T47D (cell line): Measurements from ENCODE around the gene ZNF23.

Source experiments
- DNase-seq, 2 experiments: peaks; one replicate each; pipeline versions ENCODE4 v3.0.0 to v3.0.0-alpha.2; 2011 to 2012; ENCODE audit warnings: low read depth in 1 of 2, low spot score in 1 of 2
- JUND ChIP-seq: IDR thresholded peaks from 2 replicates; pipeline ENCODE4 v1.6.1; 2012; ENCODE audit warnings: low read depth
- in situ Hi-C: cut with HindIII; loops from 2 replicates; pipeline ENCODE4 v1.10.0; 2016; ENCODE audit warnings: low sequenced_read_pairs, low pct_unique_long_range_greater_than_20kb

The ZNF23 gene

DNA sequence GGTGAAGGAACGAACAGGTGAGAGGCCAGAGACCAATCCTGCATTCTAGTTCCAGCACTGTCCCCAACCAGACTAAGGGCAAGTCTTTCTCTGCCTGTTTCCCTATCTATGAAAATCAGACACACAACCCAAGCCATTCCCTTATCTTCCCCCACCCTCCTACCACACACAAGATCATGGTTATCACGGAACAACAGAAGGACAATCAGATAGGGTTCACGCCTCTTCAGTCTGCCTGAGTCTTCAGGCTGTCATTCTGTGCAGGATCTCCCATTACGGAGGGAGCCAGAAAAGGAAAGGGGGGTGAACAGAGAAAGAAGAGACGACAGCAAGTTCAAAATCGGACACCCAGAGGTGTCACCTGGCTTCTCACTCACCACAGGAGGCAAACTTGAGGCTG, 31.3 kb downstream of the ZNF23 start:
- DNase-seq: no peak
- in situ Hi-C loops: no loop called here
- no peak for TF ChIP-seq JUND

DNA sequence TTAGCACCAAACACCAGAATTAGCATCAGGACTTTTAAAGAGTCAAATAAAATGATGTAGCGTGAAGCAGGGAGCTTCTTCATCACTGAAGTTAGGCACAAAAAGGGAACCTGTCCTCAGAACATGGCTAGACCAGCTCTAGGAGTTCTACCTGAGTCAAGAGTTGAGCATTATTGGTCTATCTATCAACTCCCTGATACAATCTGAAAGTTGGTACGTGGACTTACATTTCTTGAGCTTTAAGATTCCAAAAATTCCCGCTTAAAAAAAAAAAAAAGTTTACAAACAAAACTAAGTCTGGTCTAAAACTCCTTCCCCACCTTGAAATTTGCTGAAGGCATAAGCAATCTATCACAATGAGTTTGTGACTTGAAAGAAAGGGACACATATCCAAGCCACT, 32.5 kb downstream of the ZNF23 start:
- no peak for DNase-seq
- in situ Hi-C loops: no loop called here
- no peak for TF ChIP-seq JUND

DNA sequence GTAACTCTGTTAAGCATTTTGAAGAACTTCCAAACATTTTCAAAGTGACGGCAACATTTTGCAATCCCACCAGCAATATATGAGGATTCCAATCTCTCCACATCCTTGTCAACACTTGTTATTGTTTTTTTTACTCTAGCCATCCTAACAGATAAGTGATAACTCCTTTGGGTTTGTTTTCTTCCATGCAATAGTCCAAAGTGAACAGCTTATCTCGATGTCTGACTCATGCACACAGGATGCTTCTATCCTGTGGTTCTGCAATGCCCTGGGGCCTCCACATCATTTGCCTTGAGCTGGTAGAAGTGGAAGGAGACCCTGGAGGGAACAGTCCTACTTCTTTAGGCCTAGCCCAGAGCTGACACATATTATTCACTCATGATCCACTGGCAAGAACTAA, 33.2 kb downstream of the ZNF23 start:
- no peak for DNase-seq
- no peak for TF ChIP-seq JUND
- in situ Hi-C loops: no loop called here

DNA sequence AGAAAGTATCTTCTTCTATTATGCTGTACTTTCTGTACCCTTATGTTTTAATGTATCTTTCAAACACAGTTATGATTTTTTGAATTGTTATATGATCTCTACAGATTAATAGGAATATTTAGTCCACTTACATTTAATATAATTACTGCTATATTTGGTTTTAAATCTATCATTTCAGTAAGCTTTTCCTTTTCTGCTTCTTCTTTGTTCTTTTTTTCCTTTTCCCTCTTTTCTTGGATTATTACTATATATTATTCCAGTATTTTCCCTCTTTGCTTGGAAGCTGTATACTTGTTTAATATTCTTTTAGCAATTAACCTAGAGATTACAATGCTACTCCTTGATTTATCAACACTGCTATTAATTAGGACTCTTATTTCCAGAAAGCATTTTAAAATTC, 33.7 kb downstream of the ZNF23 start:
- no peak for DNase-seq
- in situ Hi-C loops: no loop called here
- no peak for TF ChIP-seq JUND

DNA sequence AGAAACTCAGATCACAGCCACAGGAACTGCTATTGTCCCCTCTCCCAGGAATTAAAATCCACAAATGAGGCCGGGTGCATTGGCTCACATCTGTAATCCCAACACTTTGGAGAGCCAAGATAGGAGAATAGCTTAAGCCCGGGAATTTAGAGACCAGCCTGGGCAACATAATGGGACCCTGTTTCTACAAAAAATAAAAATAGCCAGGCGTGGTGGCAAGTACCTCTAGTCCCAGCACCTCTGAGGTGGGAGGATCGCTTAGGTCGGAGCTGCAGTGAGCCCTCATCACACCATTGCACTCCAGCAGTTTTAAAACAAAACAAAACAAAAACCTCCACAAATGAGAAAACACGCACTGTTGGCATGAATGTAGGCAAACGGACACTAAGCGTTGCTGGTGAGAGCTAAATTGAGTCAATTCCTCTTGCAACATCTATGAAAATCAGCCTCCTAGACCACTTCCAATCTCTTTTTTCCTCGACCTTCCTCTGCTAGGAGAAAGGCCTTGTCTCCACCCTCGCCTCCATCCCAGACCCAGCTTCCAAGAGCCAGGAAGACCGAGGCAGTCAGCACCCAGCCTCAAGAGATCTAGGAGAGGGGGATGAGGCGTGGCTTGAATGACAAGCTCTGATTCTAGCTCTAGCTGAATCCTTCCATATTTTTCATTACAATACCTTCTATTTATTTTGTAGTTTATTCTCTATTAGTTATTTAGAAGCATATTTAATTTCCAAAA, 35.0 kb downstream of the ZNF23 start:
- no peak for DNase-seq
- TF ChIP-seq JUND: no peak
- in situ Hi-C loops: no loop called here

DNA sequence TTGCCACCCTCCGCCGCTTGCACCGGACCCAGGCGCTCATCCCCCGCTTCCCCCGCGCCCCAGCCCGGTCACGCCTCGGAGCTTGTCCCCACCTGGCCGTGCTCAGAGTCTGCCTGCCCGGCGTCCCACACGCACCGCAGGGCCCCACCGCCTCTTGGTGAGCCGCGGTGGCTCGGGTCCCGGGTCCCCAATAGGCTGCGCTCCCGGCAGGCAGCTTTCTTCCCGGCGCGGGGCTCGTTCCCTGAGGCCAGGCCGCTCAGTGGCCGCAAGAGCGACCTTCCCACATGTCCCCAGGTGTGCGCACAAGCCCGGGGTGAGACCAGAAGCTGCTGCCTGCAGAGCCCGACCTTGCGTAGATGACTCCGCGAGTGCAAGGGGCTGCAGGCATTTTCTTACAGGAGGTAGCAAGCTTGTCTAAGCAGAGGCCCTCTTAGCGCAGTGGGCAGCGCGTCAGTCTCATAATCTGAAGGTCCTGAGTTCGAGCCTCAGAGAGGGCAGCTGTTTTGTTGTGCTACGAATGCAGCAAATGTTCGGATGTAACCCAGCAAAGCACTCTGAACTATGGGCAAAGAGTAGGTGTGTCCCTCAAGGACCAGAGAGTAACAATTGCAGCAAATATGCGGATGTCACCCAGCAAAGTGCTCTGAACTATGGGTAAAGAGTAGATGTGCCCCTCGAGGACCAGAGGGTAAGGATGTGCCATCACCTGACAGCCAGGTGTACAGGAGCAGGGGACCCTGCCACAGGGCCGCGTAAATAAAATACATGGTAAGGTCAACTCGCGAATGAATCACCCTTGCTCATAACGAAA, 35.8 kb downstream of the ZNF23 start:
- no peak for TF ChIP-seq JUND
- DNase-seq: no peak
- in situ Hi-C loops: no loop called here

DNA sequence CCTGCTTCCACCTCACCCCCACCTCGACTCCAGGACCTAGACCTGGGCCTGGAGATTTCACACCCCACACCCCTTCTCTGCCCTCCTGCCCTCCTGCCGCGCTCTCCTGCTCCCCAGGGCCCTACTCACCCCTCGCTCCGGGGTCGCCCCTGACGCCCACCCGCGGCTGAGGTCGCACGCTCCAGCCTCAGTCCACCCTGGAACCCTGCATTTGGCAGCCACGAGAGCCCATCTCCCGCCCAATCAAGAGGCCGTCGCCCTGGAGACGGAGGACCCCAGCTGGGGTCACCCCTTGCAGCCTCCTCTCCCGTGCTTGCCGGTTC, 36.3 kb downstream of the ZNF23 start:
- no peak for TF ChIP-seq JUND
- no peak for DNase-seq

DNA sequence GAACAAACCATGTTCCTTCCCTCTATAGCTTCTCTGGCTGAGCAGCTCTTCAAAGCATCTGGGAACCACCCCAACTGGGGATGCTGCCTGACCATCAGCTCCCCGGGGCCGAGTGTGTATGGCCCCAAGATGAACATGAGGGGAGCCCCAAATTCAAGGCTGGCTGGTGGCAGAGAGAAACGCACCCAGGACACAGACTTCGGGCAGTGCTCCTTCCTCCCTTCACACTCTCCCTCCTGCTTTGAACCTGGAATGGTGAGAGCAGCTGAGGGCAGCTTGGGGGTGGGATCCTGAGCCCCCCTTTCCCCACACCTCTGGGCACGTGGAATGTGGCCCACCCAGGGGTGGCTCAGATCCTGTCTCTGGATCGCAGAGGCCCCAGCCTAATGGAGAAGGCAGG, 37.4 kb downstream of the ZNF23 start:
- in situ Hi-C loops: no loop called here
- no peak for TF ChIP-seq JUND
- no peak for DNase-seq

More for the DNA sequence above, 36.3 kb downstream of the ZNF23 start:
- in situ Hi-C loops: no loop called here

DNA sequence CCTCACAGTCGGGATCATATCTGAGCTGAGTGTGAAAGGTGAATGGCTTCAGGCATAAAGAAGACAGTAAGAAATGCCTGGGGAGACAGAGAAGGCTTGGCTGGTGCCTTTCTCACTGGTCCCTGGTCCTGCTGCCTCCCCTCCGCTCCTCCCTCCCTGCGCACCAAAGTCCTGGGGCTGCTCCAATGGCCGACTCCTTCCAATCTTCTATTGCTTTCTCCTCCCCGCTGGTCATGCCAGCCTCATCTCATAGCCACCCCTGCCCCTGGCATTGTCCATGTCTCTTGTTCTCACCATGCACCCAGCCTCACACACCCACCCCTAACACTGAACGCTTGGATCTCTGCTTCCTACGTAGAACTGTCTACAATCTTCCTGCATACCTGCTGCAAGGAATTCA, 38.2 kb downstream of the ZNF23 start:
- DNase-seq: no peak
- in situ Hi-C loops: no loop called here
- no peak for TF ChIP-seq JUND

DNA sequence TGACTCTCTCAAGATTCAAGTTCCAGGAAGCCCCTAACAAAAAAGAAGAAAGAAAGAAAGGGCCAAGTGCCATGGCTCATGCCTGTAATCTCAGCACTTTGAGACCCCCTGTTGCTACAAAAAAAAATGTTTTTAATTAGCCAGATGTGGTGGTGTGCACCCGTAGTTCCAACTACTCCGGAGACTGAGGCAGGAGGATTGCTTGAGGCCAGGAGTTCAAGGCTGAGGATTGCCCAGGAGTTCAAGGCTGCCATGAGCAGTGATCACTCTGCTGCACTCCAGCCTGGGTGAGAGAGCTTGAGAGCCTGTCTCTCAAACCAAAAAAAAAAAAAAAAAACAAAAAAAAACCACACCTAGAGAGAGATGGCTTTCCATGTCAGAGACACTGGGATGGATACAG, 39.0 kb downstream of the ZNF23 start:
- DNase-seq: no peak
- TF ChIP-seq JUND: no peak
- in situ Hi-C loops: no loop called here

DNA sequence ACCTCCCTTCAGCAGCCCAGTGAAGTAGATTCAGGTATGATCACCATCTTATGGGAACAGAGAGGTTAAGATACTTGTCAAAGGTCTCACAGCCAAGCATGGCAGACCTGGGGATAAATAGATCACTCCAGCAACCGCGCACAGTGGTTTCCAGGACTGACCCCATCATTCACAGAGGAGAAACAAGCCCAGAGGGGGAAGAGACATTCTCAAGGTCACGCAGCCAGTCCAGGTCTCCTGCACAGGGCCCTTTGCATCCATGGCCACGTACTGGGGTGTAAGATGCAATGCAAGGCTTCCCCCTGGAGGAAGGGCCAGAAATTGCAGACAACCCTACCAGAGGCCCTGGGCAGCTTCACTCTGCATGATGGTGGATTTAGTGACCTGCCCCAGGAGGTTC, 40.1 kb downstream of the ZNF23 start:
- DNase-seq: peak; percentile 42 to 44
- TF ChIP-seq JUND: no peak
- in situ Hi-C loops: no loop called here

DNA sequence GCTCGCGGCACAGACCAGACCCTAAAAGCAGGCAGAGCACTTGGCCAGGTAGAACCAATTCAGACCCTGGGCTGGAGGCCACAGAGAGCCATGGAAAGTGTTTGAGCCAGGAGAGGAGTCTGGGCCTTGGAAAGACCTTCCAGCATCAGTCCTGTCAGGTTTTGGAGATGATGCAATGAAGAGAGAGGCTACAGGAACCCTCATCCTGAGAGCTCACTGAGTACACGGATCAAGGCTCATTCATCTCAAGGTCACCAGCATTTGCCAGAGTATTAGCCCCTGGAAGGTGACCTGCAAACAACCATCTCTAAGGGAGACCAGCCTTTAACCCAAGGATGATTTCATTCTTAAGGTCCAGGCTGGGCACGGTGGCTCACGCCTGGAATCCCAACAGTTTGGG, 48.0 kb downstream of the ZNF23 start:
- DNase-seq: no peak
- no peak for TF ChIP-seq JUND
- in situ Hi-C loops: no loop called here

DNA sequence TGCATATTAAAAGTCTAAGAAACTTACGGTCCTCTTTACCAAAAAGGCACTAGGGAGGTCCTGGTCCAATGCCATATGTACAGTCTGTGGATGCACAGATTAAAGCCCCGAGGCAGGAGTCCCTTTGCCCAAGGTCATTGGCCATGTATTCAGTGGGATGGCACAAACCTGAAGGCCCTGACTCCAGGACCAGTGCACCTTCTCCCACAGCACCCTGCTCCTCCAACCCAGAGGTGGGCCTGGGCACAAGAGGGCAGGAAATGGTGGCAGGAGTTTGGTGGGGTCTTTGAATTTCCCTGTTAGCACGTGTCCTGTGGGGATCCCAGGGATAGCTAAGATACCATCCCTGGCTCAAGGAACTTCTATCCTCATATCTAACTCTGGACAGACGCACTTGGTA, 48.7 kb downstream of the ZNF23 start:
- DNase-seq: no peak
- in situ Hi-C loops: no loop called here
- TF ChIP-seq JUND: no peak
